Mucosa of descending colon (tissue), 3 donors: ENCODE data around the gene PDE9A. TPM values are rescaled to one million over a fixed set of nuclear protein-coding genes. Genes with fewer than 3 reads are reported as not detected.
A peak's percentile ranks its signal among the peaks of the same experiment; 100 is the strongest.

ENCODE experiments used
- ATAC-seq: fragments of 200-7000 bp; cut with Tn5 transposase; one replicate; pipeline ENCODE4 v1.9.1; 2020; ENCODE audit warnings: mild to moderate bottlenecking, moderate library complexity
- DNase-seq, 3 donors: peaks; one replicate each; pipeline ENCODE4 v3.0.0-alpha.2; 2020
- H3K36me3 ChIP-seq: fragments of 200-600 bp; one replicate; pipeline ENCODE4 v1.8.0; 2021; ENCODE audit warnings: low read depth, mild to moderate bottlenecking
- H3K4me1 ChIP-seq: fragments of 200-600 bp; one replicate; pipeline ENCODE4 v1.8.0; 2021; ENCODE audit warnings: low read depth, mild to moderate bottlenecking
- H3K4me3 ChIP-seq: fragments of 200-600 bp; one replicate; pipeline ENCODE4 v1.8.0; 2021; ENCODE audit warnings: mild to moderate bottlenecking
- H3K9me3 ChIP-seq: fragments of 200-600 bp; one replicate; pipeline ENCODE4 v1.8.0; 2021; ENCODE audit warnings: mild to moderate bottlenecking
- intact Hi-C, 2 donors: fragments of 100-400 bp; cut with DNase I in 1 of 2; cut with micrococcal nuclease in 1 of 2; formaldehyde crosslinking; loops; one replicate each; pipeline versions ENCODE4 v1.11.0 to v1.11.1; 2022; cut with DNase I, micrococcal nuclease
- total RNA-seq, 3 donors: library from RNA; stranded (reverse); fragmentation: NEBNext Ultra II Directional in 2 of 3; extraction: Animal tissue kit (Norgen Biotek cat#: 25700) in 2 of 3; gene quantifications; one replicate each; pipeline versions ENCODE4 v1.2.1 to v1.2.4, GENCODE V29; 2021 to 2023
- TF ChIP-seq, protein P1 (sequence below): fragments of 200-600 bp; IDR thresholded peaks from one replicate; pipeline ENCODE4 v1.8.0; 2022; ENCODE audit warnings: antibody characterized with exemption, mild to moderate bottlenecking
- donor health status: DM: no; HTN: no; CAD: no; lungs with moderate emphysema.
- donor health status: DM: no; HTN: no; CAD: no.
- donor health status: DM: no; HTN: yes; CAD: no.

Gene PDE9A
- total RNA-seq, 3 donors from 2014 or later, result 98.4 to 200 (median 167) TPM

DNA sequence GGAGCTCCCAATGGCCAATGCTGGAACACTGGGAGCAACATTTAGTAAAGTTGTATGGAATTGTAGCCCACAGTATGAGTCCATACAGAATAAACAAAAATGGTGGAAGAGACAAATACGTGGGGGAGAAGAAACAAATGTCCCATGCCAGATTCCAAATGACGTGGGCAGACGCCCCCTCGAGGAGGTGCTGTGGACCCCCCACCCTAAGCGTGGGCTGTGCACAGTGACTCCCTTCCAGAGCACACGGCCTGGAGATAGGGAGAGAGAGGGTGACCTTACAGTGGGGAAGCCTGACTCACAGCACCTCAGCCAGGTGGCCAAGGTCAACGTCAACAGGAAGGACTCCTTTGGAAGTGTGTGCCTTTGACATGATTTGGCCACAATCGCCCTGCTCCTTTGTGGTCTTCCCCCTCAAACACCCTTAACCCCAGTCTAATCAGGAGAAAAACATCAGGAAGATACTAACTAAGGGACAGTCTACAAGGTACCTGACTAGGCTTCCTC, 13.7 kb upstream of the PDE9A start:
- intact Hi-C loops, result no loop called here
- H3K4me1 ChIP-seq, result peaks cover 8% of the 10 kb centered on the region
- TF ChIP-seq, protein P1, sequence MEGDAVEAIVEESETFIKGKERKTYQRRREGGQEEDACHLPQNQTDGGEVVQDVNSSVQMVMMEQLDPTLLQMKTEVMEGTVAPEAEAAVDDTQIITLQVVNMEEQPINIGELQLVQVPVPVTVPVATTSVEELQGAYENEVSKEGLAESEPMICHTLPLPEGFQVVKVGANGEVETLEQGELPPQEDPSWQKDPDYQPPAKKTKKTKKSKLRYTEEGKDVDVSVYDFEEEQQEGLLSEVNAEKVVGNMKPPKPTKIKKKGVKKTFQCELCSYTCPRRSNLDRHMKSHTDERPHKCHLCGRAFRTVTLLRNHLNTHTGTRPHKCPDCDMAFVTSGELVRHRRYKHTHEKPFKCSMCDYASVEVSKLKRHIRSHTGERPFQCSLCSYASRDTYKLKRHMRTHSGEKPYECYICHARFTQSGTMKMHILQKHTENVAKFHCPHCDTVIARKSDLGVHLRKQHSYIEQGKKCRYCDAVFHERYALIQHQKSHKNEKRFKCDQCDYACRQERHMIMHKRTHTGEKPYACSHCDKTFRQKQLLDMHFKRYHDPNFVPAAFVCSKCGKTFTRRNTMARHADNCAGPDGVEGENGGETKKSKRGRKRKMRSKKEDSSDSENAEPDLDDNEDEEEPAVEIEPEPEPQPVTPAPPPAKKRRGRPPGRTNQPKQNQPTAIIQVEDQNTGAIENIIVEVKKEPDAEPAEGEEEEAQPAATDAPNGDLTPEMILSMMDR, result no peak
- DNase-seq (peak in 2 of 3 donors; percentile 24 to 40), ATAC-seq (peak; percentile 60)
- no peaks in the 10 kb centered on the region for H3K9me3 ChIP-seq
- H3K36me3 ChIP-seq, result no peaks in the 10 kb centered on the region
- H3K4me3 ChIP-seq, result no peak overlapping the region

DNA sequence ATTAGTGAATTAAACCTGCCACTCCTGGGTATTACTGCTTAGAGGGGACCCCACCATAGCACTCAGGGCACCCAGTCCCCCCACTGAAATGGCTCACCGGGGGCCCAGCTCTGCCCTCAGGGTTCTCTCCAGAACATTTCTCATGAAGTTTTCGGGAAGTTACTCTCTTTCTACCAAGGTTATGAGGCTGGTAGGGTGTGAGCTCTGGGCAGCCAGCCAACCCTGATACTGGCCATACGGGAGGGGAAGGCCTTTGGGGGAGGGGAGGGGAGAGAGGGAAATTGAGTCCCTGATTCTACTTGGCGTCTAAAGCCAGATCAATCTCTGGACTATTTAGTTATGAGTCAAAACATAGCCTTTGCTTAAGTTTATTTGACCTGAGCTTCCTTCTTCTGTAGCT, 12.9 kb upstream of the PDE9A start:
- no peak overlapping the region for H3K4me3 ChIP-seq
- H3K4me1 ChIP-seq, result peaks cover 8% of the 10 kb centered on the region
- no peaks in the 10 kb centered on the region for H3K9me3 ChIP-seq
- peak; percentile 88 to 91 (median 91) for DNase-seq
- intact Hi-C loops, result no loop called here
- no peaks in the 10 kb centered on the region for H3K36me3 ChIP-seq
- TF ChIP-seq, protein P1, result no peak
- ATAC-seq, result peak; percentile 87

DNA sequence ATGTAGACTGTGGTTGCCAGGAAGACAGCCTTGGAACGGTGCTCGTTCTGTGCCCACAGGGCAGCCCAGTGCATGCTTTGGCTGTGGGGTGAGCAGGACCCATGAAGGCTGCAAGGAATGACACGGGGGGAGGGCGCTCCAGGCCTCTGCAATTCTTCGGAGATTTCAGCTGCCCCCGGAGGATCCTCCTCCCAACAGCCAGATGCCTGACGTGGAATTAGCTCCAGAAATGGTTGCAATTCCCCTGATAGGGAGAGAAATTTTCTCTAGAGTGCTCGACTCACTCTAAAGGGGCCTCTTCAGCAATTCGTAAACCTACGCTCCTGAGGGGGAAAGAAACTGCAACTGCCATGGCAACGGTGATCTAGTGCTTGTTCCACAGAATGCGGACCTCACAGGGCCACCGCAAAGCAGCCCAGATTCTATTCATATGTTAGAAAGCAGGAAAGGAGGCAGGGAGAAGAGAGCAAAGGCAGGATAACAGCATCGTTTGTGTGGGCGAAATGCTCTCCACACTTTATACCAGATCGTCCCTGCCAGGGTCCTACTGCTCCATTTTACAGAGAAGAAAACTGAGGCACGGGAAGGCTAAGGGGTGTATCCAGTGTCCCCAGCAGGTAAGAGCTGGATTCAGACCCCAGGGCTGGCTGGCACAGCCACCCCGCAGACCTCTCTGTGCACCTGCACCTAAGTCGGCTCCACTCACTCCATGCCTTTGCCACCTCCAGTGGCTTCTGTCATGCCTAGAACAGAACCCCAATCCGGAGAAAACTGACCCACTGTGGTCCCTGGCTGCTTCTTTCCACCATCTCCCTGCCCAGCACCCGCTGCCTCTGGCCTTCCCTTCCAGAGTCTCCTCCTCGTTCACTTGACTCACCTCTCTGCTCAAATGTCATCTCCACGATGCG, 11.9 kb upstream of the PDE9A start:
- no peaks in the 10 kb centered on the region for H3K9me3 ChIP-seq
- H3K36me3 ChIP-seq, result no peaks in the 10 kb centered on the region
- DNase-seq (peak in 2 of 3 donors; percentile 30 to 31), ATAC-seq (no peak)
- TF ChIP-seq, protein P1, result no peak
- H3K4me1 ChIP-seq, result peaks cover 8% of the 10 kb centered on the region
- intact Hi-C loops, result no loop called here
- no peak overlapping the region for H3K4me3 ChIP-seq

DNA sequence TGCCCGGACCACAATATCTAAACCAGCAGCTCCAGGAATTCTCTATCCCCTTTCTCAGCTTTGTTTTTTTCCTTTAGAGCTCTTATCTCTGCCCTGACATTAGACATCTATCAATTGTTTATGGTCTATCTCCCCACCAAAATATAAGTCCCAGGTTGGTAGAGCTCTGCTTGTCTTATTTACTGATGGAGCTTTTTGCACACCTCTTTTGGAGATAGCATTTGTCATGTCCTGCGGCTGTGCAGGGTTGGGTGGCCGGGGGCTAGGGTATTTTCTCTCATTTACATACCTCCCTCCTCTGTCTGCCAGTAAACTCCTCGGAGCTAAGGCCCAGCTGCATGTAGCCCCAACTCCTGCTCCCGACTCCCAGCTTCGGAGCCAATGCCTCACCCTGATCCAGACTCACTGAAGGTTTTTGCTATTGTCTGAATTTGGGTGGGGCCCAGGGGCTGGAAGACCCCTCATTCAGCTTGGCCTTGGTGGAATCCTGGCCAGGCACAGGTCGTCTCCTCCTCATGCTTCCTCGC, 11.1 kb upstream of the PDE9A start:
- ATAC-seq, result no peak
- Histone ChIP-seq H3K36me3 (no peaks in the 10 kb centered on the region), H3K4me3 (no peak overlapping the region), H3K4me1 (peaks cover 8% of the 10 kb centered on the region), H3K9me3 (no peaks in the 10 kb centered on the region)
- intact Hi-C loops, result no loop called here
- TF ChIP-seq, protein P1, result no peak
- peak in 2 of 3 donors; percentile 15 to 20 for DNase-seq

DNA sequence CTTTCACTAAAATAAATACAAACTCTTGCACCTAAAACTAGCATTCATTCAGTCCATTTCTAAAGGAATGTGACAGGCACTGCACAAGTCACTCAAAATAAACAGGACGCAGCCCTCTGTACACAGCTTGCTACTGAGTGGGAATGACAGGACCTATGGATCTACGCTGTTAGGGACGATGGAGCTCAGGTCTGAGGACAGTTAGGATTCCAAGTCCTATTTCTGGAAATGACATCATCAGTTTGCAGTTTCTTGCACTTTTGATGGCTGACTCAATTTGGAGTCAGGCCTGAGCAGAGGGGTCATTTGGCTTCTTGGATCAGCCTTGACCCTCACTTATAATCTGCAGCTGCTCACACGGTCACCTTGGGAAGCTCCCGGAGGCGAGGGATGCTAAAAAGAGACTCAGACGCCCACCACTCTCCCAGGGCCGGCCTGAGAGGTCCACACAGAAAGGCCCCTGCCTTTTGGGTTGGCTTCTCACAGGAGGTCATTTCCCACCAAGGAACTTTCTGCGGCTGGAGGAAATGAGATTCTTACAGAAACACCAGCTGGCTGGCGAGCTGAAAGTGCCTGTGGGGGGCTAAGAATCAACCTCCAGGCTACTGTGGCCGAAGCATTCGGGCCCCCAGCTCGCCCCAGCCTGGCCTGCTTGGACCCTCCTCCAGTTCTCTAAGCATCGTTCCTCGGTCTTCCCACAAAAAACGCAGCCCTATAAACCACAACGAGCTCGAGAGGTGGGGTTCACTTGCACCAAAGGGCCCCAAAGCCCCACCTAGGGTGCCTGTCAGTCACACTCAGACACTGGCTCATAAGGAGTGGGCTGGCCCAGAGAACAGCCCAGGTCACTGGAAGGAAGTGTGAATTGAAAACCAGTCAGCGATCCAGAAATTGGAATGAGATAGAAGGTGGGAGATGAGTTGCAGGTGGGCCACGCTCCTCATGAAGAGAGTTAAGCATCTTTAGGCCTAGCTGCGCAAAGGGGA, 8.9 kb upstream of the PDE9A start:
- peaks cover 13% of the 10 kb centered on the region for H3K4me1 ChIP-seq
- intact Hi-C loops, result no loop called here
- DNase-seq (peak in 2 of 3 donors; percentile 13 to 32), ATAC-seq (no peak)
- no peaks in the 10 kb centered on the region for H3K9me3 ChIP-seq
- TF ChIP-seq, protein P1, result no peak
- H3K36me3 ChIP-seq, result no peaks in the 10 kb centered on the region
- no peak overlapping the region for H3K4me3 ChIP-seq
